Prostate gland (tissue), 2 donors: ENCODE data around the gene NCAPG. TPM values are rescaled to one million over a fixed set of nuclear protein-coding genes. Genes with fewer than 3 reads are reported as not detected.

ENCODE experiments used
- DNase-seq: peaks from one replicate; pipeline ENCODE4 v3.0.0-alpha.2; 2019; ENCODE audit warnings: low spot score
- H3K27ac ChIP-seq, 2 donors: fragments of 200-600 bp; sonication (generic); 2 replicates each; pipeline ENCODE4 v1.5.1; 2017 to 2019
- H3K27me3 ChIP-seq: fragments of 200-600 bp; sonication (generic); replicated peaks from 2 replicates; pipeline ENCODE4 v1.5.1; 2019; ENCODE audit not compliant: insufficient read depth
- H3K36me3 ChIP-seq, 2 donors: fragments of 200-600 bp; sonication (generic); 1 replicate in 1 of 2; 2 replicates in 1 of 2; pipeline versions ENCODE4 v1.5.1 to v1.8.1; 2017 to 2019
- H3K4me1 ChIP-seq: fragments of 200-600 bp; sonication (generic); replicated peaks from 2 replicates; pipeline ENCODE4 v1.5.1; 2019
- H3K4me3 ChIP-seq, 2 donors: fragments of 200-600 bp; sonication (generic); 2 replicates each; pipeline ENCODE4 v1.5.1; 2017 to 2019
- H3K9me3 ChIP-seq: fragments of 200-600 bp; sonication (generic); 2 replicates; pipeline ENCODE4 v1.5.1; 2017
- CTCF ChIP-seq, 4 experiments: fragments of 200-600 bp in 2 of 4; fragments of 450-650 bp in 2 of 4; sonication (generic) in 2 of 4; IDR thresholded peaks; 1 replicate in 3 of 4; 2 replicates in 1 of 4; pipeline ENCODE4 v1.5.1; 2016 to 2019; ENCODE audit warnings: antibody characterized with exemption in 4 of 4, mild to moderate bottlenecking in 2 of 4, moderate library complexity in 2 of 4
- POLR2A ChIP-seq: fragments of 450-650 bp; IDR thresholded peaks from one replicate; pipeline ENCODE4 v1.6.1; 2016; ENCODE audit warnings: antibody characterized with exemption, mild to moderate bottlenecking
- POLR2AphosphoS5 ChIP-seq: sonication (generic); formaldehyde crosslinking; IDR thresholded peaks from one replicate; pipeline ENCODE4 v1.6.1; 2017; ENCODE audit warnings: antibody characterized with exemption
- WGBS: methylation state at CpG from one replicate; pipeline ENCODE4 v1.1.5; 2018; 5-methylcytosine and 5-hydroxymethylcytosine counted together
- intact Hi-C: fragments of 100-400 bp; cut with DNase I; formaldehyde crosslinking; loops from one replicate; pipeline ENCODE4 v1.14.2; 2022
- total RNA-seq, 2 donors: library from RNA; depleted of rRNA; stranded (reverse); fragments of >200 nt; gene quantifications; one replicate each; pipeline ENCODE4 v1.1.0, GENCODE V29; 2016

Gene NCAPG
- total RNA-seq, 2 donors from 2014 or later, result 0.96 to 4.7 TPM

- no peaks in the 10 kb centered on the region for H3K4me1 ChIP-seq
- WGBS, result 88% methylated on average over 2 of the region's 2 CpGs
- intact Hi-C loops, result no loop called here
- TF ChIP-seq POLR2A, result no peak
- TF ChIP-seq POLR2AphosphoS5, result no peak
- no peak for TF ChIP-seq CTCF (IDR thresholded peaks at IDR 0.05)
- H3K36me3 ChIP-seq, result no peaks in the 10 kb centered on the region
- no peak overlapping the region for H3K4me3 ChIP-seq
- DNase-seq, result no peak
- H3K9me3 ChIP-seq, result no peaks in the 10 kb centered on the region
- H3K27ac ChIP-seq, result no peak overlapping the region
- no peaks in the 10 kb centered on the region for H3K27me3 ChIP-seq
Observed at GRCh38 chr4:17884063-17884462, 73.3 kb downstream of the NCAPG start.

- WGBS, result 99% methylated on average over 2 of the region's 2 CpGs
- Histone ChIP-seq H3K4me1 (no peaks in the 10 kb centered on the region), H3K4me3 (no peak overlapping the region), H3K27ac (no peak overlapping the region), H3K9me3 (no peaks in the 10 kb centered on the region), H3K36me3 (no peaks in the 10 kb centered on the region), H3K27me3 (no peaks in the 10 kb centered on the region)
- intact Hi-C loops, result no loop called here
- DNase-seq, result no peak
- TF ChIP-seq POLR2AphosphoS5 (no peak), CTCF (IDR thresholded peaks at IDR 0.05) (no peak), POLR2A (no peak)
Observed at GRCh38 chr4:17884511-17884910, 73.7 kb downstream of the NCAPG start.

- no peak for DNase-seq
- no peak overlapping the region for H3K27ac ChIP-seq
- no peaks in the 10 kb centered on the region for H3K36me3 ChIP-seq
- H3K9me3 ChIP-seq, result no peaks in the 10 kb centered on the region
- H3K27me3 ChIP-seq, result no peaks in the 10 kb centered on the region
- intact Hi-C loops, result no loop called here
- H3K4me3 ChIP-seq, result no peak overlapping the region
- WGBS, result 95% methylated on average over 1 of the region's 1 CpG
- H3K4me1 ChIP-seq, result no peaks in the 10 kb centered on the region
- TF ChIP-seq POLR2AphosphoS5 (no peak), CTCF (IDR thresholded peaks at IDR 0.05) (no peak), POLR2A (no peak)
Observed at GRCh38 chr4:17889692-17890091, 78.9 kb downstream of the NCAPG start.

- DNase-seq, result no peak
- no peaks in the 10 kb centered on the region for H3K27me3 ChIP-seq
- no peaks in the 10 kb centered on the region for H3K9me3 ChIP-seq
- H3K27ac ChIP-seq, result no peak overlapping the region
- H3K36me3 ChIP-seq, result no peaks in the 10 kb centered on the region
- TF ChIP-seq POLR2A, result no peak
- no peak for TF ChIP-seq POLR2AphosphoS5
- TF ChIP-seq CTCF (IDR thresholded peaks at IDR 0.05), result no peak
- intact Hi-C loops, result no loop called here
- no peaks in the 10 kb centered on the region for H3K4me1 ChIP-seq
- WGBS, result 77% methylated on average over 3 of the region's 3 CpGs
- H3K4me3 ChIP-seq, result no peak overlapping the region
Observed at GRCh38 chr4:17894421-17894820, 83.6 kb downstream of the NCAPG start.

Other genes starting within 250 kb of the NCAPG start
- 10 to 100 TPM; 55.8 to 98.1 TPM for gene LAP3, start 233.8 kb upstream of the NCAPG start, total RNA-seq
- 10 to 100 TPM; 17.2 to 21.3 TPM for gene MED28, start 196.3 kb upstream of the NCAPG start, total RNA-seq
- under 1 TPM; 0.09 to 0.34 TPM for gene FAM184B, start 29.4 kb upstream of the NCAPG start, total RNA-seq
- gene DCAF16, start 222 bp upstream of the NCAPG start, total RNA-seq, result 10 to 100 TPM; 33.0 to 44.0 TPM
- 10 to 100 TPM; 17.8 to 34.5 TPM for gene LCORL, start 210.8 kb downstream of the NCAPG start, total RNA-seq